Liver (tissue), 9 donors: Measurements from ENCODE around the gene RFFL. TPM values are rescaled to one million over a fixed set of nuclear protein-coding genes. Genes with fewer than 3 reads are reported as not detected.

Experiments used
- DNase-seq: peaks from one replicate; pipeline ENCODE4 v3.0.0-alpha.2; 2017; ENCODE audit warnings: low spot score
- H3K27ac ChIP-seq, 2 donors: one replicate each; pipeline ENCODE4 v1.7.0; 2013; ENCODE audit warnings: inconsistent platforms in 2 of 2, low read length in 2 of 2, control low read depth in 1 of 2, low read depth in 1 of 2, mild to moderate bottlenecking in 1 of 2
- H3K27me3 ChIP-seq, 4 donors: one replicate each; pipeline versions ENCODE4 v1.6.1 to v1.7.0; 2013; ENCODE audit warnings: low read length in 3 of 4, inconsistent platforms in 1 of 4, mild to moderate bottlenecking in 1 of 4, moderate library complexity in 1 of 4; ENCODE audit not compliant: control insufficient read depth in 4 of 4, insufficient read depth in 4 of 4
- H3K36me3 ChIP-seq, 4 donors: one replicate each; pipeline versions ENCODE4 v1.6.1 to v1.7.0; 2013; ENCODE audit warnings: low read length in 3 of 4, mild to moderate bottlenecking in 3 of 4, low read depth in 1 of 4, moderate library complexity in 1 of 4; ENCODE audit not compliant: control insufficient read depth in 4 of 4, insufficient read depth in 3 of 4
- H3K4me1 ChIP-seq, 4 donors: one replicate each; pipeline versions ENCODE4 v1.6.1 to v1.7.0; 2013; ENCODE audit warnings: low read length in 3 of 4, mild to moderate bottlenecking in 3 of 4, moderate library complexity in 1 of 4; ENCODE audit not compliant: control insufficient read depth in 4 of 4, insufficient read depth in 4 of 4
- H3K4me3 ChIP-seq, 3 donors: one replicate each; pipeline versions ENCODE4 v1.6.1 to v1.7.0; 2013; ENCODE audit warnings: low read length in 3 of 3, control low read depth in 1 of 3, low read depth in 1 of 3, mild to moderate bottlenecking in 1 of 3
- H3K9ac ChIP-seq, 2 donors: one replicate each; pipeline ENCODE4 v1.7.0; 2013; ENCODE audit warnings: low read length in 2 of 2, mild to moderate bottlenecking in 2 of 2, moderate library complexity in 2 of 2, control low read depth in 1 of 2, low read depth in 1 of 2
- H3K9me3 ChIP-seq, 4 donors: one replicate each; pipeline versions ENCODE4 v1.6.1 to v1.7.0; 2013; ENCODE audit warnings: low read length in 3 of 4; ENCODE audit not compliant: control insufficient read depth in 4 of 4
- CTCF ChIP-seq: fragments of 150-350 bp; IDR thresholded peaks from 2 replicates; pipeline ENCODE4 v1.5.1; 2017; ENCODE audit warnings: improper control_type of control experiment, low read depth, low read length; ENCODE audit not compliant: missing input control
- EGR1 ChIP-seq, 2 donors: IDR thresholded peaks; 2 replicates each; pipeline ENCODE4 v1.6.1; 2016 to 2018; ENCODE audit warnings: antibody characterized with exemption in 2 of 2, low read depth in 2 of 2
- FOXA1 ChIP-seq: IDR thresholded peaks from 2 replicates; pipeline ENCODE4 v1.6.1; 2016; ENCODE audit warnings: antibody characterized with exemption
- GABPA ChIP-seq, 2 donors: IDR thresholded peaks in 1 of 2; conservative IDR thresholded peaks in 1 of 2; 2 replicates each; pipeline ENCODE4 v1.6.1; 2016; ENCODE audit warnings: antibody characterized with exemption in 2 of 2, mild to moderate bottlenecking in 1 of 2, moderate library complexity in 1 of 2
- HNF4A ChIP-seq, 2 donors: conservative IDR thresholded peaks; 2 replicates each; pipeline ENCODE4 v1.6.1; 2016; ENCODE audit warnings: antibody characterized with exemption in 2 of 2, mild to moderate bottlenecking in 2 of 2
- HNF4G ChIP-seq: IDR thresholded peaks from 2 replicates; pipeline ENCODE4 v1.6.1; 2016; ENCODE audit warnings: antibody characterized with exemption
- JUND ChIP-seq, 2 donors: IDR thresholded peaks; 2 replicates each; pipeline ENCODE4 v1.6.1; 2016; ENCODE audit warnings: antibody characterized with exemption in 2 of 2
- NR2F2 ChIP-seq: IDR thresholded peaks from 2 replicates; pipeline ENCODE4 v1.6.1; 2016; ENCODE audit warnings: antibody characterized with exemption
- RAD21 ChIP-seq, 2 donors: IDR thresholded peaks; 2 replicates each; pipeline ENCODE4 v1.6.1; 2016; ENCODE audit warnings: antibody characterized with exemption in 2 of 2, mild to moderate bottlenecking in 2 of 2
- RXRA ChIP-seq, 2 donors: IDR thresholded peaks; 2 replicates each; pipeline ENCODE4 v1.6.1; 2017 to 2018; ENCODE audit warnings: antibody characterized with exemption in 2 of 2, mild to moderate bottlenecking in 1 of 2
- SP1 ChIP-seq: IDR thresholded peaks from 2 replicates; pipeline ENCODE4 v1.6.1; 2018; ENCODE audit warnings: antibody characterized with exemption, mild to moderate bottlenecking
- TAF1 ChIP-seq: conservative IDR thresholded peaks from 2 replicates; pipeline ENCODE4 v1.6.1; 2016; ENCODE audit warnings: antibody characterized with exemption, mild to moderate bottlenecking
- YY1 ChIP-seq: IDR thresholded peaks from 2 replicates; pipeline ENCODE4 v1.6.1; 2016; ENCODE audit warnings: antibody characterized with exemption, mild to moderate bottlenecking
- WGBS: extraction: QIAGEN DNeasy Blood & Tissue Kit; methylation state at CpG from one replicate; pipeline ENCODE4 v1.1.7; 2013; 5-methylcytosine and 5-hydroxymethylcytosine counted together
- polyA plus RNA-seq, 2 donors: library from polyadenylated mRNA; stranded (reverse) in 1 of 2; unstranded in 1 of 2; fragments of 200-250 nt in 1 of 2; fragments of >200 nt in 1 of 2; fragmentation: Nextera tagmentation in 1 of 2; extraction: Ambion mirVana in 1 of 2; gene quantifications; one replicate each; pipeline versions ENCODE4 v1.2.1 to v1.2.3, GENCODE V29; 2013 to 2015
- total RNA-seq, 2 donors: library from RNA; depleted of rRNA; stranded (reverse); fragments of >200 nt; gene quantifications; one replicate each; pipeline ENCODE4 v1.2.3, GENCODE V29; 2014
- TF ChIP-seq, protein P1 (sequence below): IDR thresholded peaks from 2 replicates; pipeline ENCODE4 v1.6.1; 2016; ENCODE audit warnings: antibody characterized with exemption, mild to moderate bottlenecking
- TF ChIP-seq, protein P2 (sequence below): IDR thresholded peaks from 2 replicates; pipeline ENCODE4 v1.6.1; 2016; ENCODE audit warnings: antibody characterized with exemption
- donor health status: healthy.
- donor health status: healthy.
- donor health status: healthy.
- donor health status: healthy.
- donor health status: healthy.

RFFL gene
- total and polyA plus RNA-seq, 4 donors = 15.9 to 28.0 (median 22.0) TPM

DNA sequence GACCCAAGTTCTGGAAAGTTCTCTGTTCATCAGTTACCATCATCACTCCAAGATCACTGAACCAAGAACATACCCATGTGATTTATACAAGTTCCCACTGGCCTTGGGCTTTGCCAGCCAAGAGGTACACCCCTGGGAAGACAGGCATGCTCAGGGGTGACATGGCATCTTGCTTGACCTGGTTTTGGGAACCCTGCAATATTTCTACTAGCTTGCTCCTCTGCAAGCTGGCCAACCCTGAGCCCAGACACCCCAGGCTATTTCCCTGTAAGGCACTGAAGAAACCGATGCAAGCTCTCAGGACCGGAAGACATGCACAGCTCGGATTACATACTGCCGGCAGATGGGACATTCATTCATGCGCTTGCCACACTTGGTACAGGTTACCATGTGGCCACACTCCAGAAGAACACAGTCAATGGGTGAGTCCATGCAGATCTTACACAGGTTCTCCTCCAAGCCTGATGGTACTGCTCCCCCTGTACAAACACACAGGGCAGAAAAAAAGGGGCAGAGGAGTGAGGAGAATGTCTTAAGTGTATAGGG lies 51.8 kb downstream of the RFFL start:
- Histone ChIP-seq H3K36me3 (peaks cover 5 to 66% (median 49%) of the 10 kb centered on the region in 4 donors), H3K4me3 (no peak overlapping the region), H3K9ac (no peak overlapping the region), H3K4me1 (no peaks in the 10 kb centered on the region), H3K9me3 (no peaks in the 10 kb centered on the region), H3K27me3 (no peaks in the 10 kb centered on the region), H3K27ac (no peak overlapping the region)
- 91% methylated on average over 5 of the region's 5 CpGs for WGBS
- TF ChIP-seq RXRA (IDR thresholded peaks at IDR 0.05) (no peak), HNF4G (no peak), NR2F2 (no peak), EGR1 (IDR thresholded peaks at IDR 0.05; ENCODE audit: low read depth in 2 of 2) (no peak), GABPA (IDR thresholded peaks at IDR 0.05 in 1 of 2, conservative IDR thresholded peaks at IDR 0.05 in 1 of 2) (no peak), FOXA1 (no peak), TAF1 (no peak), JUND (IDR thresholded peaks at IDR 0.05) (no peak), YY1 (no peak)
- DNase-seq = no peak

- no peak overlapping the region for H3K4me3 ChIP-seq
- no peaks in the 10 kb centered on the region for H3K9me3 ChIP-seq
- no peak for TF ChIP-seq EGR1 (IDR thresholded peaks at IDR 0.05; ENCODE audit: low read depth in 2 of 2)
- TF ChIP-seq RAD21 (IDR thresholded peaks at IDR 0.05) = no peak
- TF ChIP-seq, protein P1, sequence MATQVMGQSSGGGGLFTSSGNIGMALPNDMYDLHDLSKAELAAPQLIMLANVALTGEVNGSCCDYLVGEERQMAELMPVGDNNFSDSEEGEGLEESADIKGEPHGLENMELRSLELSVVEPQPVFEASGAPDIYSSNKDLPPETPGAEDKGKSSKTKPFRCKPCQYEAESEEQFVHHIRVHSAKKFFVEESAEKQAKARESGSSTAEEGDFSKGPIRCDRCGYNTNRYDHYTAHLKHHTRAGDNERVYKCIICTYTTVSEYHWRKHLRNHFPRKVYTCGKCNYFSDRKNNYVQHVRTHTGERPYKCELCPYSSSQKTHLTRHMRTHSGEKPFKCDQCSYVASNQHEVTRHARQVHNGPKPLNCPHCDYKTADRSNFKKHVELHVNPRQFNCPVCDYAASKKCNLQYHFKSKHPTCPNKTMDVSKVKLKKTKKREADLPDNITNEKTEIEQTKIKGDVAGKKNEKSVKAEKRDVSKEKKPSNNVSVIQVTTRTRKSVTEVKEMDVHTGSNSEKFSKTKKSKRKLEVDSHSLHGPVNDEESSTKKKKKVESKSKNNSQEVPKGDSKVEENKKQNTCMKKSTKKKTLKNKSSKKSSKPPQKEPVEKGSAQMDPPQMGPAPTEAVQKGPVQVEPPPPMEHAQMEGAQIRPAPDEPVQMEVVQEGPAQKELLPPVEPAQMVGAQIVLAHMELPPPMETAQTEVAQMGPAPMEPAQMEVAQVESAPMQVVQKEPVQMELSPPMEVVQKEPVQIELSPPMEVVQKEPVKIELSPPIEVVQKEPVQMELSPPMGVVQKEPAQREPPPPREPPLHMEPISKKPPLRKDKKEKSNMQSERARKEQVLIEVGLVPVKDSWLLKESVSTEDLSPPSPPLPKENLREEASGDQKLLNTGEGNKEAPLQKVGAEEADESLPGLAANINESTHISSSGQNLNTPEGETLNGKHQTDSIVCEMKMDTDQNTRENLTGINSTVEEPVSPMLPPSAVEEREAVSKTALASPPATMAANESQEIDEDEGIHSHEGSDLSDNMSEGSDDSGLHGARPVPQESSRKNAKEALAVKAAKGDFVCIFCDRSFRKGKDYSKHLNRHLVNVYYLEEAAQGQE = no peak
- TF ChIP-seq HNF4A (conservative IDR thresholded peaks at IDR 0.05) = no peak
- no peak for TF ChIP-seq HNF4G
- TF ChIP-seq SP1 = no peak
- TF ChIP-seq, protein P2, sequence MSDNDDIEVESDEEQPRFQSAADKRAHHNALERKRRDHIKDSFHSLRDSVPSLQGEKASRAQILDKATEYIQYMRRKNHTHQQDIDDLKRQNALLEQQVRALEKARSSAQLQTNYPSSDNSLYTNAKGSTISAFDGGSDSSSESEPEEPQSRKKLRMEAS = no peak
- no peak for TF ChIP-seq CTCF
- no peak for TF ChIP-seq YY1
- 92% methylated on average over 3 of the region's 3 CpGs for WGBS
- peaks cover 5 to 50% (median 33%) of the 10 kb centered on the region in 4 donors for H3K36me3 ChIP-seq
- DNase-seq = no peak
- no peak overlapping the region for H3K27ac ChIP-seq
- no peak overlapping the region for H3K9ac ChIP-seq
- no peaks in the 10 kb centered on the region for H3K4me1 ChIP-seq
- no peaks in the 10 kb centered on the region for H3K27me3 ChIP-seq
These were observed 53.4 kb downstream of the RFFL start for GRCh38 chr17:35010093-35010492.
